ENCODE measurements around the gene ACYP2.

DNA sequence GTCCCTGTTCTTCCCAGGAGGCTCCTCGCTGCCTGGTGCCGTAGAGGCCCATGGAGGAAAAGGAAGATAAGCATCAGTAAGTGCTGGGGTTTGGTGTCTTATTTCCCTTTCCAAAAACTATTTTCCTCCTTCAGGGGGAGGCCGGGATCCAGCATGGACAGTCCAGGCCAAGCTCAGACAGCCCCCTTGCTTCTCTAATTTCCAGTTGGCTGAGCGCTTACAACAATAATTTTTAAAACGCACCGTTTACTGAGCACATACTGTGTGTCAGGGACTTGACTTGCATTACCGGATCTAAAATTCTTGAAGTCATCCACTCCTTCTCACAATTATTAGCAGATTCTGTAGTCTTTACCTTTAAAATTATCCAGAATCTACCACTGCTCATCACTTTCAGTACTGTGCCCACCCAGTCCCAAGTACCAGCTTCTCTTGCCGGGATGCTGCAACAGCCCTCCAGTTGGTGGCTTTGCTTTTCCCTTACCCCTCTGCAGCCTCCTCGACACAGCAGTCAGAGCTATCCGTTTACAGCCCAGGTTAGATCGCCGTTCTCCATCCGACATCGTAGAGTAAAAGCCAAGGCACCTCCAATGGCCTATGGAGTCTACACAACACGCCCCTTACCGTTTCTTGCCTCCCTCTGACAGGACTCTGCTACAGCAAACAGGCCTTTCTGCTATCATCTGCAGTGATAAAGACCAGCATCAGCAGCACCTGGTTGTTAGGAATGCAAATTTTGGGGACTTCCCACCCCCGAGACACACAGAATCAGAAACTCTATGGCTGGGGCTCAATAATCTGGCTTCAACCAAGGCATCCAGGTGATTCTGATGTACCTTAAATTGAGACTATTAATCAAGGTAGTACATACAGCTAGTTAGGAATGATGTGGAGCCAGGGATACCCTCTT, 215.8 kb downstream of the ACYP2 start:
- TF ChIP-seq YY1 (IDR thresholded peaks at IDR 0.05; ENCODE audit: insufficient read depth, insufficient read length): no peak
- no peak for TF ChIP-seq ZNF274 (IDR thresholded peaks at IDR 0.05; ENCODE audit: low read depth, low read length)

All from NT2/D1 (cell line).